Tibial artery (tissue), 4 donors: ENCODE results near the gene GDAP2.

ENCODE experiments used
- DNase-seq, 2 donors: peaks; one replicate each; pipeline ENCODE4 v3.0.0-alpha.2; 2019
- H3K27ac ChIP-seq, 2 donors: fragments of 200-600 bp; sonication (generic) in 1 of 2; 1 replicate in 1 of 2; 2 replicates in 1 of 2; pipeline ENCODE4 v1.5.1; 2018 to 2019; ENCODE audit warnings: mild to moderate bottlenecking in 1 of 2
- H3K27me3 ChIP-seq, 2 donors: fragments of 200-600 bp; sonication (generic) in 1 of 2; one replicate each; pipeline versions ENCODE4 v1.5.1 to v1.6.0; 2016 to 2019
- H3K36me3 ChIP-seq, 3 donors: fragments of 200-600 bp; sonication (generic) in 2 of 3; one replicate each; pipeline ENCODE4 v1.5.1; 2016 to 2019; ENCODE audit warnings: mild to moderate bottlenecking in 2 of 3
- H3K4me1 ChIP-seq, 4 donors: fragments of 200-600 bp; sonication (generic) in 2 of 4; 1 replicate in 3 of 4; 2 replicates in 1 of 4; pipeline ENCODE4 v1.5.1; 2016 to 2019
- H3K4me3 ChIP-seq, 2 donors: fragments of 200-600 bp; sonication (generic) in 1 of 2; 1 replicate in 1 of 2; 2 replicates in 1 of 2; pipeline ENCODE4 v1.5.1; 2018 to 2019; ENCODE audit warnings: mild to moderate bottlenecking in 2 of 2
- H3K9me3 ChIP-seq, 3 donors: fragments of 200-600 bp; sonication (generic) in 1 of 3; one replicate each; pipeline ENCODE4 v1.5.1; 2016 to 2019
- CTCF ChIP-seq, 2 experiments: fragments of 200-600 bp in 1 of 2; fragments of 450-650 bp in 1 of 2; IDR thresholded peaks; one replicate each; pipeline ENCODE4 v1.5.1; 2017 to 2019; ENCODE audit warnings: antibody characterized with exemption in 2 of 2, mild to moderate bottlenecking in 1 of 2, moderate library complexity in 1 of 2
- intact Hi-C: fragments of 100-400 bp; cut with DNase I; formaldehyde crosslinking; loops from one replicate; pipeline ENCODE4 v1.15.0; 2023; ENCODE audit warnings: low total_unique reads

The GDAP2 gene

GRCh38 chr1:117890452-117890851 lies 39.0 kb downstream of the GDAP2 start:
- H3K4me1 ChIP-seq = peaks cover 0 to 11% (median 0%) of the 10 kb centered on the region in 4 donors
- TF ChIP-seq CTCF (IDR thresholded peaks at IDR 0.05) = no peak
- H3K9me3 ChIP-seq = no peaks in the 10 kb centered on the region
- peaks cover 0 to 4% (median 4%) of the 10 kb centered on the region in 3 donors for H3K36me3 ChIP-seq
- intact Hi-C loops = loop anchor here (10.0 kb wide), 2 partner anchors 86 to 356 kb away; no protein-coding TSS in a partner anchor
- no peaks in the 10 kb centered on the region for H3K27me3 ChIP-seq
- H3K27ac ChIP-seq = no peak overlapping the region
- no peak overlapping the region for H3K4me3 ChIP-seq
- DNase-seq = no peak

GRCh38 chr1:117886101-117886795 lies 43.2 kb downstream of the GDAP2 start:
- TF ChIP-seq CTCF (IDR thresholded peaks at IDR 0.05) = no peak
- Histone ChIP-seq H3K27ac (no peak overlapping the region), H3K4me3 (no peak overlapping the region), H3K27me3 (no peaks in the 10 kb centered on the region), H3K4me1 (peaks cover 0 to 11% (median 0%) of the 10 kb centered on the region in 4 donors), H3K9me3 (no peaks in the 10 kb centered on the region), H3K36me3 (peaks cover 11 to 17% (median 13%) of the 10 kb centered on the region in 3 donors)
- no peak for DNase-seq
- intact Hi-C loops = no loop called here

GRCh38 chr1:117883616-117884015 lies 45.8 kb downstream of the GDAP2 start:
- intact Hi-C loops = no loop called here
- no peak overlapping the region for H3K4me3 ChIP-seq
- no peak overlapping the region for H3K27ac ChIP-seq
- H3K27me3 ChIP-seq = no peaks in the 10 kb centered on the region
- H3K9me3 ChIP-seq = no peaks in the 10 kb centered on the region
- TF ChIP-seq CTCF (IDR thresholded peaks at IDR 0.05) = no peak
- peaks cover 0 to 11% (median 0%) of the 10 kb centered on the region in 4 donors for H3K4me1 ChIP-seq
- peaks cover 30 to 43% (median 31%) of the 10 kb centered on the region in 3 donors for H3K36me3 ChIP-seq
- DNase-seq = no peak

- Histone ChIP-seq H3K27me3 (no peaks in the 10 kb centered on the region), H3K4me3 (no peak overlapping the region), H3K27ac (no peak overlapping the region), H3K4me1 (no peaks in the 10 kb centered on the region), H3K36me3 (peaks cover 54 to 80% (median 67%) of the 10 kb centered on the region in 3 donors), H3K9me3 (peaks cover 0 to 13% (median 6%) of the 10 kb centered on the region in 3 donors)
- no peak for TF ChIP-seq CTCF (IDR thresholded peaks at IDR 0.05)
- intact Hi-C loops = no loop called here
- DNase-seq = no peak
Measured at GRCh38 chr1:117879284-117879683, 50.1 kb downstream of the GDAP2 start.

GRCh38 chr1:117877823-117878222 lies 51.6 kb downstream of the GDAP2 start:
- DNase-seq = no peak
- Histone ChIP-seq H3K27me3 (no peaks in the 10 kb centered on the region), H3K4me3 (no peak overlapping the region), H3K4me1 (no peaks in the 10 kb centered on the region), H3K27ac (no peak overlapping the region), H3K9me3 (peaks cover 0 to 13% (median 6%) of the 10 kb centered on the region in 3 donors), H3K36me3 (peaks cover 55 to 80% (median 69%) of the 10 kb centered on the region in 3 donors)
- TF ChIP-seq CTCF (IDR thresholded peaks at IDR 0.05) = no peak
- intact Hi-C loops = no loop called here
